Measurements from ENCODE around the gene NEK4.
"Not testable (repeated sequence)": the region's sequence is repeated elsewhere in the genome, so short reads cannot be mapped to it uniquely, and the experiment has no call there.

Gene NEK4

DNA sequence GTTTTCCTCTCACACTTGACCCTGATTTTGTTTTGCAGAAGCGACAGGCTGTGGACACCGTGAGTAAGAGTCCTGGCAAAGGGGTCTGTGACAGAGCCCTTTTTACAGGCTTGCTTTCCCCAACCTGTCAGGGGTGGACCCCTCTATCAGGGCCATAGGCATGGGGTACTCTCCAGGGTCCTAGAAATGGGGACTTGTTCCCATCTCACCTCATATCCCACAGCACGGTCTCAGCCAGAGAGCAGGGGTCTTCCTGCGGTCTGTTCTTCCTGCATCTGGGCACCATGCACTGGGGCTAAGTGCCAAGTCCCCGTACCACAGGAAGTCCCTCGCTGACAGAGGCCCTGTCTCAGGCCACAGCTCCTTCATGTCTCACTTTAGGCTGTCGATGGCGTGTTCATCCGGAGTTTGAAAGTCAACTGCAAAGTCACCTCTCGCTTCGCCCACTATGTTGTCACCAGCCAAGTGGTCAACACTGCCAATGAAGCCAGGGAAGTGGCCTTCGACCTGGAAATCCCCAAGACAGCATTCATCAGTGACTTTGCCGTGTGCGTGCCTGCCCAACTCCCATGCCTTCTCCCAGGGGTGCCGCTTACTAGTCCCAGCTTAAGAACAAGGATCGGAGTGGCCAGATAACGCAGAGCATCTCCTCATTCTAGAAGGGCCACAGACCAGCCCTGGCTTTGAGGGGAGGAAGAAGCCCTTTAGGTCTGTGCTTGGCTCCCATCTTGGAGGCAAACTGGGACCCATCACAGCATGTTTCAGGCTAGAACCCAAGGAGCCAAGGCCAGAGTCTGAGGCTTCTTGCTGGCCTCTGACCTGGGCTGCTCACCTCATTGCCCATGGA, 7.4 kb upstream of the NEK4 start:
- DNase-seq (ENCODE audit: low read depth in 2 of 2), result no peak

DNA sequence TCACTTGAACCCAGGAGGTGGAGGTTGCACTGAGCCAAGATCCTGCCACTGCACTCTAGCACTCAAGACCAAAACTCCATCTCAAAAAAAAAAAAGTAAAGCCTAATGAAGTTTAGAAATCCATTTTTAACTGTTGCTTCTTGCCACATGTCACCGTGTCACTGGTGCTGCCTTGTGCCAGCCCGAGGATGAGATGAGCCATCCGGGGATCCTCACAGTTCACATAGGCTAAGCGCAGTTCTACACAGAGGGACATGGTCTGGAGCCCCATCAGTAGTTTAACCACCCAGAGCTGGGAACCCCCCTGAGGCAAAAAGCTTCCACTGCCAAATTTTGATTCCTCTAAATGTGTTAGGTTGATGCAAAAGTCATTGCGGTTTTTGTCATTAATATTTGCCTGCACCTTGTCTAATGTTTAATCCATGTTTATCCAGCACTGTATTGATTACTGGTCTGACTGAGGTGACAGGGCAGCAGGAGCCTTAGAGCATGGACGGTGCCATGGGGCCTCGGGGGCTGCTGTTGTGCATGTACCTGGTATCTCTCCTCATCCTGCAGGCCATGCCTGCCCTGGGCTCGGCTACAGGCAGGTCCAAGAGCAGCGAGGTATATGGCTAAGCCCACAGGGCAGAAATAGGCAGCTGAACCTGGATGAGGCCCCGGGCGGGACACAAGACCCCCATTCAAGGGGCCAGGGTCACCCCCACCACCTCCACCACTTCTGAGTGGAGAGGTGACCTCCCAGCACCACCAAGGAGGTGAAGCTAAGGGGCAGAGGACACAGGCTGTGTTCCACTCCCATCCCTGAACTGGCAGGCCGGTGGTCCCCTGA, 6.6 kb upstream of the NEK4 start, which contains the start of gene ITIH1:
ITIH1 (plus strand) TSS at position 473 of the 832 bp plus-strand sequence; CDS start at position 490, 17 bp downstream.
- DNase-seq (ENCODE audit: low read depth in 2 of 2), result no peak

GRCh38 chr3:52776486-52776885, 5.7 kb upstream of the NEK4 start:
- DNase-seq (ENCODE audit: low read depth in 2 of 2), result not testable (repeated sequence)

DNA sequence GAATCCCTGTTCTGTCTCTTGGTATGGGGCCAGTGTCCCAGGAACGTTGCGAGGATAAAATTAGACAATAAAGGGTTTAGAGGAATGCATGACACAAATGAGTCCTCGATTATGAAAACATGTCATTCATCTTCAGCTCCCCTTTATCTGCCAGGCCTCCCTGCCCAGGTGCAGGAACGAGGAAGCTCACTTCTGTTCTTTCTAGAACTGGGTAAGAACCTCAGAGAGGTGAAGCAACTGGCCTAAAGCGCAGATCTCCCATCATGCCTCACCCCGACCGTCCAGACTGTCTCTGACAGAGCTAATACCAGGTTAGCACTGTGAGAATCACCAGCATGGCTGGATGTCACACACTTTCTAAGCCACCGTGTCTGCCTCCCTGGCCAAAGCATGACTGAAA, 5.1 kb upstream of the NEK4 start:
- no peak for DNase-seq (ENCODE audit: low read depth in 2 of 2)

GRCh38 chr3:52774901-52775864, 4.4 kb upstream of the NEK4 start:
- DNase-seq (ENCODE audit: low read depth in 2 of 2), result no peak

GRCh38 chr3:52774066-52774713, 3.5 kb upstream of the NEK4 start:
- no peak for DNase-seq (ENCODE audit: low read depth in 2 of 2)

DNA sequence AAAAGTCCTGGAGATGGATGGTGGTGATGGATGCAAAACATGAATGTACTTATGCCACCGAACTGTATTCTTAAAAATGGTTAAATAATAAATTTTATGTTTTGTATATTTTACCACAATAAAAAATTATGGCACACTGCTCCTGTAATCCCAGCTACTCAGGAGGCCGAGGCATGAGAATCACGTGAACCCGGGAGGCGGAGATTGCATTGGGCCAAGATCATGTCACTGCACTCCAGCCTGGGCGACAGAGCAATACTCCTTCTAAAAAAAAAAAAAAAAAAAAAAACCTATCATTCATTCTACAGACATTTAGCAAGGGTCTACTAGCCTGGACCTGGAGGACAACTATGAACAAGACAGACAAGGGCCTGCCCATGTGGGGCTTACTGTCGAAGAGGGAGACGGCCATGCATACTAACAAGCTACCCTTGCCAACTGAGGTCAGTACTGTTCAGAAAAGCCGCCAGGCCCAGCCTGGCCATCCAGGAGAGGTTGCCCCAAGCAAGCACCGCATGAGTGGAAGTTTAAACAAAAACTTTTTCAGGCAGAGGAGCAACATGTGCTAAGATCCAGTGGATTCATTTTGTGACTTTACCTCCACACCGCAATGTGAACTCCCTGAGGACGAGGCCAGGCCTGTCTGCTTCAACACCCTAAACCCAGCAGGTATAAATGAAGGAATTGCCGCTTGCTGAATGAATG, 2.8 kb upstream of the NEK4 start:
- no peak for DNase-seq (ENCODE audit: low read depth in 2 of 2)

DNA sequence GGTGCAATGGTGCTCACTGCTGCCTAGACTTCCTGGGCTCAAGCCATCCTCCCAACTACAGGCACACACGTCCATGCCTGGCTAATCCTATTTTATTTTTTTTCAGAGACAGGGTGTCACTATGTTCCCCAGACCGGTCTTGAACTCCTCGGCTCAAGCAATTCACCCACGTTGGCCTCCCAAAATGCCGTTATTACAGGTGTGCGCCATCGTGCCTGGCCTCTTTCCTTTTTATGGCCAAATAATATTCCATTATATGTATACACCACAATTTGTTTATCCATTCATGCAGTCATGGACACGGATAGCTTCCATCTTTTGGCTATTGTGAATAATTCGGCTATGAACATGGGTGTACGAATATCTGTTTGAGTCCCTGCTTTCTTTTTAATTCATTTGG, 962 bp upstream of the NEK4 start:
- no peak for DNase-seq (ENCODE audit: low read depth in 2 of 2)

DNA sequence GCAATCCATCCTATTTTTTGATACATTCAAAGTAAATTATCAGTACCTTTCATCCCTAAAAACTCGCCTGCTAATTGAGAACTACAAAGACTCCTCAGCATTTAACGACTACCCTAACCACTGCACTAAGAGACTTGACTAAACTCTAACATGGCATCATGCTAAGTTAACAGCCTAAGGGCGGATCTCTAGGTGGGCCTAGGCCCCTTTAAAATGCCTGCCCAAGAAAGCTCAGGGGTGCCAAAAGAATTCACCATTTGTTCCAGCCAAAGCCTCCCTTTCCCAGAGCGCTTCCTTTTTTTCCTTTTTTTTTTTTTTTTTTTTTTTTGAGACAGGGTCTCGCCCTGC, 568 bp upstream of the NEK4 start:
- no peak for DNase-seq (ENCODE audit: low read depth in 2 of 2)

DNA sequence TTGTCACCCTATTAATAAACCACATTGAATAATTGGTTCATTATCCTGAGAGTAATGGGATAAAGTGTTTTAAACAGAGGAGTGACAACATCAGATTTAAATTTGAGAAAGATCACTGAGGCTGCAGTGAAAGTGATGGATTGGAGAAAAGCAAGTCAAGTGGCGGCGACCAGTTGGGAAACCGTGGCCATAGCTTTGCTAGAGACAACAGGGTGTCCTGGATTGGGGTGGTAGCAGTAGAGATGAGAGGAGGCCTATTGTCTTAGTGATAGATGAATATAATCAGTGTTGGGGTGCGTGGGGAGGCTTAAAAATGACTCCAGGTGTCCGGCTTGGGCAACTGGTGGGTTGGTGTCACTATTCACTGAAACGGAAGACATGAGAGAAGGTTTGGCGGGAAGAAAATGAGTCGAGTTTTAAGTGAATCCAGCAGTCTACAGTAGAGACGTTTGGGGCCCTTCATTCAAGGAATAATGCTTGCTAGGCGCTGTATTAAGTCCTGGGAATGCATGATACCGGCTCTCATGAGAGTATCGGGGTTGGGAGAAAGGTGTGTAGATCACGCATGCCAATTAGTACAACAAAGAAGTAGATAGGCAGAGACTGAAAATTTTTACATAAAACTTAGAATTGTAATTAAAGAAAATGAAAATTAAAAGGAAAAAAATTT, 819 bp downstream of the NEK4 start:
- no peak for DNase-seq (ENCODE audit: low read depth in 2 of 2)

DNA sequence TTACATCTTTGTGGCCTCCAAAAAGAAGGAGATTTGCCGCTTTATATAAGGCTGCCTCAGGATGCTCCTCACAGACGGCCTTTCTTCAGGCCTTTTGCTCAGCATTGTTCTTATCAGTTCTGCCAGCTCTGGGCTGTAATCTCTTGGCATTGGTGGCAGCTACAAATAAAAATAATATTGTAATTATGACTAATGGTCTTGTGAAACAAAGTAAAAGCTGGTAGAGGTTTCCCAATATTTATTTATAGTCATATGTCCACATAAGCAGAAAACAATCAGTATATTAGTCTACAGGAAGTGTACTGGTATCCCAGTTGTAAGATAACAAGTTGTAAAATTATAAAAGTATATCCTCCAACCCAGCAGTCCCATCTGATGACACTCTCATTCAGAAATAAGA, 7.3 kb downstream of the NEK4 start:
- no peak for DNase-seq (ENCODE audit: low read depth in 2 of 2)

GRCh38 chr3:52756141-52756540, 14.6 kb downstream of the NEK4 start:
- no peak for DNase-seq (ENCODE audit: low read depth in 2 of 2)

DNA sequence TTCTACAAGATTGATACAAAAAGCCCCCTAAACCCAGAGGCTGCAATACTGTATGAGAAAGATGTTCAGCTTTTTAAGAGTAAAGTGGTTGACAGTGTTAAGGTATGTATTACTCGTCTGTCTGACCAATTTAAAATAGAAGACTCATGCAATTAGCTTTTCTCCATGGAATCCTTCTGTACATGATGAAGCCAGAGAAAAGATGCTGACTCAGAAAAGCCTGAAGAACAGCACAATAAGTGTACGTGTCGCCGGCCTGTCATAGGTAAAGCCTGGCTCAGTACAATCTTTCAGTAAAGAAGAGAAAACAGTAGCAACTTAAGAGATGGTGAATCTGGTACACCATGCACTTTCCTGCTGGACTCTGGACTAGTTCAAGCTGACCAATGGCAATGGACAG, 16.4 kb downstream of the NEK4 start:
- no peak for DNase-seq (ENCODE audit: low read depth in 2 of 2)

- no peak for DNase-seq (ENCODE audit: low read depth in 2 of 2)
Observed at GRCh38 chr3:52752045-52752660, 18.6 kb downstream of the NEK4 start.

GRCh38 chr3:52743721-52744120, 27.0 kb downstream of the NEK4 start:
- no peak for DNase-seq (ENCODE audit: low read depth in 2 of 2)

GRCh38 chr3:52743152-52743551, 27.6 kb downstream of the NEK4 start:
- no peak for DNase-seq (ENCODE audit: low read depth in 2 of 2)

DNA sequence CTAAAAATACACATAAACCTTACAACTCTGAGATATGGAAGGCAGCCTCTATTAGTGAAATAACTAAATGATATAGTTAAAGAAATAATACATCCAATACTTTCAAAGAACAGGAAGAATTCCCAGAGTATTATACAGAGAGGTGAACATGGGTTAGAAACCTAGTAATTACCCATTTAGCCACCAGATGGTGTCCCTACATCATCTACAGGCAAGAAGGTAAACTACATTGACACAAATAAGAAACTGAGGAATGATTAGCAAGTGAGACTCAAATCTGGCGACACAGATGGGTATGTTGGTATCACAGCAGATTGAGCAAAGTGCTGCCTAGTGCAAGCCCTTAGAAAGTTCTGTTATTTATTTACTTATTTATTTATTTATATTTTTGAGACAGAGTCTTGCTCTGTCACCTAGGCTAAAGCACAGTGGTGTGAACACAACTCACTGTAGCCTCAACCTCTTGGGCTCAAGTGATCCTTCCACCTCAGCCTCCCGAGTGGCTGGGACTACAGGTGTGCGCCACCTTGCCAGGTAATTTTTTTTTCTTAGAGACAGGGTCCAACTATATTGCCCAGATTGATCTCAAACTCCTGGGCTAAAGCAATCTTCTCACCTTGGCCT, 28.2 kb downstream of the NEK4 start:
- no peak for DNase-seq (ENCODE audit: low read depth in 2 of 2)

- no peak for DNase-seq (ENCODE audit: low read depth in 2 of 2)
Observed at GRCh38 chr3:52739730-52740129, 31.0 kb downstream of the NEK4 start.

GRCh38 chr3:52733256-52733891, 37.4 kb downstream of the NEK4 start:
- DNase-seq (ENCODE audit: low read depth in 2 of 2), result no peak
